GM19463 (cell line): ENCODE measurements around the gene ZNF471.

Experiments used
- ATAC-seq: cut with Tn5 transposase; IDR thresholded peaks from one replicate; pipeline ENCODE4 v1.9.1; 2021; ENCODE audit warnings: mild to moderate bottlenecking, moderate library complexity; ENCODE audit not compliant: unreplicated experiment

The ZNF471 gene

DNA sequence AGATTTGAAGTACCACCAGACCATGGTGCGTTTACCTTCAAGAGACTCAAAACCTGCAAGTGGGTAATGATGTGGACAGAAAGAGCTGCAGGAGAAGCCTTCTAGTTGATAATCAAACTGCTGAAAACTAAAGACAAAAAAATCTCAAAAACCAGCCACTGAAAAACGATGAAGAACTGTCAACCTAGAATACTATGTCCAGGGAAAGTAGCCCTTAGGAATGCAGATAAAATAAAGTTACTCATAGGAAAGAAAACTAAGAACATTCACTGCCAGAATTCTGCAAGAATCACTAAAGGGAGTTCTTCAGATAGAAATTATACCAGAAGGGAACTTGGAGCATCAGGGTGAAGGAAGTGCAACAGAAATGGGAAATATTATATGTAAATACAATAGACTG lies 64.9 kb downstream of the ZNF471 start:
- ATAC-seq = no peak

DNA sequence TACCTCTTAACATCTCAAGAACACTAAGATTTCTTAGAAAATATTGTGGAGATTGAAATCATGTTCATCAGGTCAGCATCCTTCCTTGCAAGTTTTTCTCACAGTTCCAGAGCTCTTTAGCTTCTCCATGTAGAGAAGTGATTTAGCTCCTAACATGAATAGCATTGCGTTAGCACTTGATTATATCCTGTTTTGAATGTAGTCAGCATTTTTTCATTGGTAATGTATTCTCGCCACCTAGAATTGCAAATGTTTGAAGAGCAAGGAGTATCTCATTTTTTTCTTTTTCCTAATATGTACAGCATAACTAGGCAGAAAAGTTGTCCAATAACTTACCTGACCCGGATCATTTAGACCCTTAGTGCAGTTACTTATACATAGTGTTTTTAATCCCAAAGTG lies 66.3 kb downstream of the ZNF471 start:
- no peak for ATAC-seq

DNA sequence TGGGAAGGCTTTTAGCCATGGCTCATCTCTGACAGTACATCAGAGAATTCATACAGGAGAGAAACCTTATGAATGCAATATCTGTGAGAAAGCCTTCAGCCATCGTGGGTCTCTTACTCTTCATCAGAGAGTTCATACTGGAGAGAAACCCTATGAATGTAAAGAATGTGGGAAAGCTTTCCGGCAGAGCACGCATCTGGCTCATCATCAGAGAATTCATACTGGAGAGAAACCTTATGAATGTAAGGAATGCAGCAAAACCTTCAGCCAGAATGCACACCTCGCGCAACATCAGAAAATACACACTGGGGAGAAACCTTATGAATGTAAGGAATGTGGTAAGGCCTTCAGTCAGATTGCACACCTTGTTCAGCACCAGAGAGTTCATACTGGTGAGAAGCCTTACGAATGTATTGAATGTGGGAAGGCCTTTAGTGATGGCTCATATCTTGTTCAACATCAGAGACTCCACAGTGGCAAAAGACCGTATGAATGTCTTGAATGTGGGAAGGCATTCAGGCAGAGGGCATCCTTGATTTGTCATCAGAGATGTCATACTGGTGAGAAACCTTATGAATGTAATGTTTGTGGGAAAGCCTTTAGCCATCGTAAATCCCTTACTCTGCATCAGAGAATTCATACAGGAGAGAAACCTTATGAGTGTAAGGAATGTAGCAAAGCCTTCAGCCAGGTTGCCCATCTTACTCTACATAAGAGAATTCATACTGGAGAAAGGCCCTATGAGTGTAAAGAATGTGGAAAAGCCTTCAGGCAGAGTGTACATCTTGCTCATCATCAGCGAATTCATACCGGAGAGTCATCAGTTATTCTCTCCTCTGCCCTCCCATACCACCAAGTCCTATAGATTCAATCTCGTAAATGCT lies 70.3 kb downstream of the ZNF471 start:
- ATAC-seq = no peak
